Skeletal muscle satellite cell (primary cell): ENCODE data around the gene SHF.

Experiments used
- H3K27me3 ChIP-seq: 2 replicates; pipeline ENCODE4 v1.7.0; 2013; ENCODE audit warnings: low read length; ENCODE audit not compliant: control insufficient read depth, insufficient read depth
- H3K36me3 ChIP-seq: 2 replicates; pipeline ENCODE4 v1.7.0; 2013; ENCODE audit warnings: mild to moderate bottlenecking, control low read depth, low read length; ENCODE audit not compliant: insufficient read depth
- H3K4me1 ChIP-seq: 2 replicates; pipeline ENCODE4 v1.7.0; 2013; ENCODE audit warnings: low read length; ENCODE audit not compliant: control insufficient read depth, insufficient read depth
- H3K4me2 ChIP-seq: 2 replicates; pipeline ENCODE4 v1.7.0; 2013; ENCODE audit warnings: mild to moderate bottlenecking, low read length
- H3K4me3 ChIP-seq: 2 replicates; pipeline ENCODE4 v1.7.0; 2013; ENCODE audit warnings: low read length
- H3K9ac ChIP-seq: 2 replicates; pipeline ENCODE4 v1.7.0; 2013; ENCODE audit warnings: mild to moderate bottlenecking, low read depth, low read length, moderate library complexity
- H3K9me3 ChIP-seq: replicated peaks from 2 replicates; pipeline ENCODE4 v1.7.0; 2013; ENCODE audit warnings: mild to moderate bottlenecking, control low read depth, low read length

The SHF gene

GRCh38 chr15:45165536-45165935 is 22.2 kb downstream of the SHF start:
- Histone ChIP-seq H3K27me3 (no peaks in the 10 kb centered on the region), H3K9me3 (no peaks in the 10 kb centered on the region), H3K9ac (no peak overlapping the region), H3K4me2 (no peak overlapping the region), H3K4me1 (peaks cover 23% of the 10 kb centered on the region), H3K36me3 (no peaks in the 10 kb centered on the region), H3K4me3 (no peak overlapping the region)

- Histone ChIP-seq H3K4me1 (peaks cover 23% of the 10 kb centered on the region), H3K36me3 (no peaks in the 10 kb centered on the region), H3K9ac (no peak overlapping the region), H3K4me2 (no peak overlapping the region), H3K9me3 (no peaks in the 10 kb centered on the region), H3K27me3 (no peaks in the 10 kb centered on the region), H3K4me3 (no peak overlapping the region)
Observed at GRCh38 chr15:45164914-45165313, 22.9 kb downstream of the SHF start.

DNA sequence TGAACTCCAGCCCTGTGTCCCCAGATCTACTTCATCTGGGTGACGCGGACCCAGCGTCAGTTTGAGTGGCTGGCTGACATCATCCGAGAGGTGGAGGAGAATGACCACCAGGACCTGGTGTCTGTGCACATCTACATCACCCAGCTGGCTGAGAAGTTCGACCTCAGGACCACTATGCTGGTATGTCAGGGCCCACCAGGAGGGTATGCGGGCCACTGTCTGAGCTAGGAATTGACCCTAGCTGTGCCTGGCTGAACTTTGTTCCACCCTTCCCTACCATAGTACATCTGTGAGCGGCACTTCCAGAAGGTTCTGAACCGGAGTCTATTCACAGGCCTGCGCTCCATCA is 24.3 kb downstream of the SHF start:
- no peaks in the 10 kb centered on the region for H3K9me3 ChIP-seq
- H3K4me2 ChIP-seq = peak overlapping the region; percentile 60
- peak overlapping the region; percentile 28 for H3K9ac ChIP-seq
- no peaks in the 10 kb centered on the region for H3K27me3 ChIP-seq
- no peak overlapping the region for H3K4me3 ChIP-seq
- H3K4me1 ChIP-seq = peaks cover 23% of the 10 kb centered on the region
- H3K36me3 ChIP-seq = no peaks in the 10 kb centered on the region

GRCh38 chr15:45162771-45163507 is 24.8 kb downstream of the SHF start:
- Histone ChIP-seq H3K27me3 (no peaks in the 10 kb centered on the region), H3K9me3 (no peaks in the 10 kb centered on the region), H3K4me3 (no peak overlapping the region), H3K9ac (peak overlapping the region; percentile 50), H3K36me3 (no peaks in the 10 kb centered on the region), H3K4me1 (peaks cover 28% of the 10 kb centered on the region), H3K4me2 (peak overlapping the region; percentile 60)

DNA sequence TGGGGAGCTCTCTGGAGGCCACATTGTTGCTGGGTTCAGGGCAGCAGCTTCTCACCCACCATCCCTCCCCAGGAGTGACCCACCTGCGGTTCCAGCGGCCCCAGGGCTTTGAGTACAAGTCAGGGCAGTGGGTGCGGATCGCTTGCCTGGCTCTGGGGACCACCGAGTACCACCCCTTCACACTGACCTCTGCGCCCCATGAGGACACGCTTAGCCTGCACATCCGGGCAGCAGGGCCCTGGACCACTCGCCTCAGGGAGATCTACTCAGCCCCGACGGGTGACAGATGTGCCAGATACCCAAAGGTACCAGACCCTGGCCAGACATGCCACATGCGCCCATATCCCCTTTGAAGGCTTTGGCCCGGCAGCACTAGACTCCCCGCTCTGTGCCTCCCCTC is 26.1 kb downstream of the SHF start:
- Histone ChIP-seq H3K9me3 (no peaks in the 10 kb centered on the region), H3K27me3 (no peaks in the 10 kb centered on the region), H3K4me2 (no peak overlapping the region), H3K4me1 (peaks cover 26% of the 10 kb centered on the region), H3K4me3 (no peak overlapping the region), H3K9ac (no peak overlapping the region), H3K36me3 (no peaks in the 10 kb centered on the region)

DNA sequence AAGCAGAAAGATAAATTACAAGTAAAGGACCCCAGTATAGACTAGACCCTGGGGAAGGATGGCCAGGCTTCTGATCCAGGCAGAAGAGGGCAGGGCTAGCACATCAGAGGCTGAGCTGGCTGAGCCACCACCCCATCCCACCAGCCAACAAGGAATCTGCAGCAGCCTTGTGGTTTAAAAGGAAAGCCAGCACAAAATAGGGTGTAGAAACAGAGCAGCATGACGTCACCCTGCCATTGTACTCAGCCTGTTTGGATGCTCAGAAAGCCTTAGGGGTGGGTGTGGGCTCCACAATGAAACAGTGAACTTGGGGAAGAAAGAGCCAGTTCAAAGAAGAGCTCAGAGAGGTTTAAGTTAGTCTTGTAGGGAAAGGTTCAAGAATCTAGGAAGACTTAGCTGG is 29.8 kb downstream of the SHF start:
- peaks cover 16% of the 10 kb centered on the region for H3K4me1 ChIP-seq
- no peak overlapping the region for H3K4me2 ChIP-seq
- H3K27me3 ChIP-seq = no peaks in the 10 kb centered on the region
- H3K36me3 ChIP-seq = no peaks in the 10 kb centered on the region
- H3K9ac ChIP-seq = no peak overlapping the region
- H3K4me3 ChIP-seq = no peak overlapping the region
- H3K9me3 ChIP-seq = no peaks in the 10 kb centered on the region

DNA sequence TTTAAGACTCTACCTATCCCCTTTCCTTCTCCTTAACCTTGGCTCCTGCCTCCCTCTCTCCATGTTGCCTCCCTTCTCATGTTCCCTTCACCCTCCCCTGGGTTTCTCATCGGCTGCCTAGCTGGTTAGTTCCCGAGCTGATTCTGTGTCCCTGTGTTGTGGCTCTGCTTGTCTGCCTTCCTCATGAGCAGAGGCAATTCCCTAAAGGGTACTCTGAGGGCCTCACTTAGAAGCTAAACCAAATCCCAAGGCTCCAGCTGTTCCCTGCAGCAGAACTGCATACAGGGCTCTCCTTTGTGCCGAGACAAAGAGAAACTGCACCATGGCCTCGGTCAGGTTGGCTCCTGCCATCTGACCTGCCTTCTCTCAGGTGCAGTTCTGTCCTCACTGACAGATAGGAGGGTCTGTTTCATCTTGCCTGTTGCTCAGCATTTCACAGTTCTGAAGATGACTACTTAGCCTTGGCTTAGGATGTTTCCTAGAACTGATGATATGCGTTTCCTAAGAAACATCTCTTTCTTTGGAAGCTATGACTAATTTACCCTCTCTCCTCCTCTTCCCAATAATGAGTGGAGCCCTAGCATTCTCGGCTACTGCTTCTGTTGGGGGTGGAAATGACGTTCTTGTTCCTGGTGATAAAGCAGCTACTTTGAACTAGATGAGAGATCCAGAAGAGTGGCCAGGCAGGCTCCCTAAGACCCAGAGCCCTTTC is 30.9 kb downstream of the SHF start:
- Histone ChIP-seq H3K36me3 (no peaks in the 10 kb centered on the region), H3K27me3 (no peaks in the 10 kb centered on the region), H3K4me2 (no peak overlapping the region), H3K9ac (no peak overlapping the region), H3K4me3 (no peak overlapping the region), H3K9me3 (no peaks in the 10 kb centered on the region), H3K4me1 (peaks cover 8% of the 10 kb centered on the region)

- Histone ChIP-seq H3K27me3 (no peaks in the 10 kb centered on the region), H3K9ac (no peak overlapping the region), H3K4me2 (no peak overlapping the region), H3K4me1 (peaks cover 8% of the 10 kb centered on the region), H3K9me3 (no peaks in the 10 kb centered on the region), H3K4me3 (no peak overlapping the region), H3K36me3 (no peaks in the 10 kb centered on the region)
Observed at GRCh38 chr15:45155739-45156138, 32.0 kb downstream of the SHF start.

DNA sequence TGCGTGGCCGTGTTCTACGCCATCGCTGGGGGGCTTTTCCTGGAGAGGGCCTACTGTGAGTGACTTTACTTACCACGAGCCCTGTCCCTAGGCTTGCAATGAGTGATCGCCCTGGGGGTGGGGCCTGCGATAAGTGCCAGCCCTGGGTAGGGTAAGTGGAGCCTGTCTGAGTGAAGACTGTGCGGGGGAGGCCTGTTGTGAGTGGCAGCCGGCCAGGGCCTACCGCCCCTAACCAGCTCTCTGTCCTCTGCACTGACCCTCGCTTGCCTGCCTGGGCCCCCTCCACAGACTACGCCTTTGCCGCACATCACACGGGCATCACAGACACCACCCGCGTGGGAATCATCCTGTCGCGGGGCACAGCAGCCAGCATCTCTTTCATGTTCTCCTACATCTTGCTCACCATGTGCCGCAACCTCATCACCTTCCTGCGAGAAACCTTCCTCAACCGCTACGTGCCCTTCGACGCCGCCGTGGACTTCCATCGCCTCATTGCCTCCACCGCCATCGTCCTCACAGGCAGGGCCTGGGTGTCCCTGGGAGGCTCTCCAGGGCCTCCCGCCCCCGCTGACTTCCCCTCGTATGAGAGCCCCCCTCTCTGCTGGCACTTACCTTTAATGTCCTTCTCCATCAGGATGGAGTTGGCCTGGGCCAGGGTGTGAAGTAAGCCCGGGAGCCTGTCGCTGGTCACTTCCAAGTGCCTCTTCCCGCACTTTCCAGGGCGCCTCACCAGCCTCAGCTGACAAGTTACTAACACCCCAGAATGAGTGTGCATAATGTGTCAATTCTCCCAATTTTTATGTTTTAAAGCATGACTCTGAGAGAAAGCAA is 35.6 kb downstream of the SHF start:
- H3K4me2 ChIP-seq = no peak overlapping the region
- no peak overlapping the region for H3K9ac ChIP-seq
- peaks cover 13% of the 10 kb centered on the region for H3K4me1 ChIP-seq
- no peak overlapping the region for H3K4me3 ChIP-seq
- no peaks in the 10 kb centered on the region for H3K9me3 ChIP-seq
- no peaks in the 10 kb centered on the region for H3K36me3 ChIP-seq
- no peaks in the 10 kb centered on the region for H3K27me3 ChIP-seq

GRCh38 chr15:45150997-45151396 is 36.8 kb downstream of the SHF start:
- H3K4me1 ChIP-seq = peaks cover 13% of the 10 kb centered on the region
- H3K4me2 ChIP-seq = no peak overlapping the region
- H3K36me3 ChIP-seq = no peaks in the 10 kb centered on the region
- H3K9ac ChIP-seq = no peak overlapping the region
- H3K4me3 ChIP-seq = no peak overlapping the region
- H3K9me3 ChIP-seq = no peaks in the 10 kb centered on the region
- H3K27me3 ChIP-seq = no peaks in the 10 kb centered on the region

DNA sequence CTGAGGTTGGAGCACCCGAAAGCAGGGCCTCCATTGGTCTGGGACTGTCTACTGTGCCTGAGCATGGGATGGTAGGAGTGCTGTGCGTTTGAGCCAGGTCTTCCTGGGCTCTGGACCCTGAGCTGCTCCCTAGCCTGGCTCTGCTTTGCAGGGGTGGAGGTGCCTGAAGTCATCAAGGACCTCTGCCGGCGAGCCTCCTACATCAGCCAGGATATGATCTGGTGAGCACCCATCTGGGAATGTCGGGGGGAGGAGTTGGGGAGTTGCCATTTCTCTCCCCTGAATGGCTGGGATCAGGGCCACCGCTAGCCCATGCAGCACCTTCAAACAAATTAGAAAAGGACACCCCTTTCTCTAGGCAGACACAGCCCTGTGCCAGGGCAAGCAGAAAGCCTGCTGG is 37.3 kb downstream of the SHF start:
- Histone ChIP-seq H3K4me2 (no peak overlapping the region), H3K27me3 (no peaks in the 10 kb centered on the region), H3K9me3 (no peaks in the 10 kb centered on the region), H3K4me3 (no peak overlapping the region), H3K36me3 (no peaks in the 10 kb centered on the region), H3K4me1 (peaks cover 13% of the 10 kb centered on the region), H3K9ac (no peak overlapping the region)
